Thyroid gland (tissue), 4 donors: Measurements from ENCODE around the gene EHD4. TPM values are rescaled to one million over a fixed set of nuclear protein-coding genes. Genes with fewer than 3 reads are reported as not detected.

ENCODE experiments used
- DNase-seq, 2 donors: peaks; one replicate each; pipeline ENCODE4 v3.0.0-alpha.2; 2019
- H3K27ac ChIP-seq, 3 donors: fragments of 200-600 bp; sonication (generic); 1 replicate in 2 of 3; 2 replicates in 1 of 3; pipeline ENCODE4 v1.5.1; 2016 to 2019; ENCODE audit warnings: mild to moderate bottlenecking in 1 of 3, moderate library complexity in 1 of 3
- H3K27me3 ChIP-seq: fragments of 200-600 bp; sonication (generic); one replicate; pipeline ENCODE4 v1.5.1; 2019
- H3K36me3 ChIP-seq, 2 donors: fragments of 200-600 bp; sonication (generic); one replicate each; pipeline ENCODE4 v1.5.1; 2016 to 2019
- H3K4me1 ChIP-seq, 2 donors: fragments of 200-600 bp; sonication (generic); one replicate each; pipeline ENCODE4 v1.5.1; 2017 to 2019
- H3K4me3 ChIP-seq, 3 donors: fragments of 200-600 bp; sonication (generic); replicated peaks in 1 of 3; 1 replicate in 2 of 3; 2 replicates in 1 of 3; pipeline ENCODE4 v1.5.1; 2016; ENCODE audit warnings: mild to moderate bottlenecking in 1 of 3
- H3K9me3 ChIP-seq: fragments of 200-600 bp; sonication (generic); one replicate; pipeline ENCODE4 v1.5.1; 2017
- POLR2A ChIP-seq, 2 donors: fragments of 450-650 bp; IDR thresholded peaks; one replicate each; pipeline ENCODE4 v1.6.1; 2017; ENCODE audit warnings: antibody characterized with exemption in 2 of 2, mild to moderate bottlenecking in 2 of 2, moderate library complexity in 1 of 2
- WGBS, 2 donors: methylation state at CpG; one replicate each; pipeline ENCODE4 v1.1.5; 2017; 5-methylcytosine and 5-hydroxymethylcytosine counted together
- intact Hi-C: fragments of 100-400 bp; cut with DNase I; formaldehyde crosslinking; loops from one replicate; pipeline ENCODE4 v1.15.1; 2023
- total RNA-seq, 4 donors: library from RNA; depleted of rRNA; stranded (reverse); fragments of >200 nt; gene quantifications; one replicate each; pipeline ENCODE4 v1.2.3, GENCODE V29; 2016
- TF ChIP-seq, protein P1 (sequence below), 6 experiments: fragments of 200-600 bp in 3 of 6; fragments of 450-650 bp in 3 of 6; sonication (generic) in 3 of 6; IDR thresholded peaks; one replicate each; pipeline ENCODE4 v1.5.1; 2016 to 2019; ENCODE audit warnings: antibody characterized with exemption in 6 of 6, mild to moderate bottlenecking in 2 of 6, inconsistent platforms in 1 of 6, moderate library complexity in 1 of 6

EHD4 gene
- total RNA-seq, 4 donors from 2014 or later, result 29.7 to 66.7 (median 37.9) TPM

DNA sequence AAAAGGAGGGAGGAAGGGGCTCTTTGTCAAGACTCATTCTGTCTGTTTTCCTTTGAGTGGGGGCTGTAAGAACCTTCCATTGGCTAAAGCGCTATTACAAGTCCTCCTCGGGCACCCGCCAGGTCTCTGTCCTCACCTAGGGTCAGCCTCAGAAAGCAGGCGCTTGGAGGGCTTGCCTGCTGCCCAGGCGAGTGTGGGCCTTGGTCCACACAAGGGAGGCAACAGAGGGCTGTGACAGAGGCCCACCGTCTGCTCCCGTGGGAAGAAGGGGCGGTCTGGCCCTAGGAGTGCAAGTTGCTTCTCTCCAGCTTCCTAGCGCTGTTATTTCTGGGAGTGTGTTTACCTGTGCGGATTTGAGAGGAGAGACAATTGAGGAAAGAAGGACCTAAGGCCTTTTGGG lies 24.0 kb upstream of the EHD4 start:
- 85 to 92% methylated on average over 10 of the region's 10 CpGs for WGBS, 2 donors
- Histone ChIP-seq H3K27me3 (no peaks in the 10 kb centered on the region), H3K9me3 (no peaks in the 10 kb centered on the region), H3K4me3 (no peak overlapping the region), H3K36me3 (no peaks in the 10 kb centered on the region), H3K27ac (no peak overlapping the region), H3K4me1 (no peaks in the 10 kb centered on the region)
- no peak for DNase-seq
- intact Hi-C loops, result loop anchor here (10.0 kb wide), 1 partner anchor 138 kb away; no protein-coding TSS in a partner anchor
- TF ChIP-seq, protein P1, sequence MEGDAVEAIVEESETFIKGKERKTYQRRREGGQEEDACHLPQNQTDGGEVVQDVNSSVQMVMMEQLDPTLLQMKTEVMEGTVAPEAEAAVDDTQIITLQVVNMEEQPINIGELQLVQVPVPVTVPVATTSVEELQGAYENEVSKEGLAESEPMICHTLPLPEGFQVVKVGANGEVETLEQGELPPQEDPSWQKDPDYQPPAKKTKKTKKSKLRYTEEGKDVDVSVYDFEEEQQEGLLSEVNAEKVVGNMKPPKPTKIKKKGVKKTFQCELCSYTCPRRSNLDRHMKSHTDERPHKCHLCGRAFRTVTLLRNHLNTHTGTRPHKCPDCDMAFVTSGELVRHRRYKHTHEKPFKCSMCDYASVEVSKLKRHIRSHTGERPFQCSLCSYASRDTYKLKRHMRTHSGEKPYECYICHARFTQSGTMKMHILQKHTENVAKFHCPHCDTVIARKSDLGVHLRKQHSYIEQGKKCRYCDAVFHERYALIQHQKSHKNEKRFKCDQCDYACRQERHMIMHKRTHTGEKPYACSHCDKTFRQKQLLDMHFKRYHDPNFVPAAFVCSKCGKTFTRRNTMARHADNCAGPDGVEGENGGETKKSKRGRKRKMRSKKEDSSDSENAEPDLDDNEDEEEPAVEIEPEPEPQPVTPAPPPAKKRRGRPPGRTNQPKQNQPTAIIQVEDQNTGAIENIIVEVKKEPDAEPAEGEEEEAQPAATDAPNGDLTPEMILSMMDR (IDR thresholded peaks at IDR 0.05), result no peak
- no peak for TF ChIP-seq POLR2A (IDR thresholded peaks at IDR 0.05)

DNA sequence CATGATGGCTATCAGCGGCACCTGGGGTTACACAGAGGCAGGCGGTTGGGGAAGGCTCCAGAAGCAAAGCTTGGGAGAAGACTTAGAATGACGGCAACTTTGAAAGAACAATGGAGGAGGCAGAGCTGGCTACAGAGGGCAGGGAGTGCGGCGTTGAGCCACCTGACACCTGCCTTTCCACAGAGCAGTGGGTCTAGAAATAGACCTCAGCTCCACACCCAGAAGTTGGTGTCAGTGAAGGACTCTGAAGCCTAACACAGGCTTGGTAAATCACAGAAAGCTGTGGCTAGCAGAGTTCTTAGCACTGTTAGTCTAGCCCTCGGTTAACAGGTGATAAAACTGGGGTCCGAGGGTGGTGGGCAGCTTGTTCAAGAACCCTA lies 23.1 kb upstream of the EHD4 start:
- no peak for DNase-seq
- TF ChIP-seq, protein P1 (IDR thresholded peaks at IDR 0.05), result no peak
- no peak for TF ChIP-seq POLR2A (IDR thresholded peaks at IDR 0.05)
- H3K4me1 ChIP-seq, result no peaks in the 10 kb centered on the region
- no peak overlapping the region for H3K27ac ChIP-seq
- WGBS, 2 donors, result 95 to 97% methylated on average over 7 of the region's 7 CpGs
- no peaks in the 10 kb centered on the region for H3K9me3 ChIP-seq
- no peaks in the 10 kb centered on the region for H3K27me3 ChIP-seq
- intact Hi-C loops, result loop anchor here (10.0 kb wide), 1 partner anchor 139 kb away; no protein-coding TSS in a partner anchor
- no peak overlapping the region for H3K4me3 ChIP-seq
- no peaks in the 10 kb centered on the region for H3K36me3 ChIP-seq

DNA sequence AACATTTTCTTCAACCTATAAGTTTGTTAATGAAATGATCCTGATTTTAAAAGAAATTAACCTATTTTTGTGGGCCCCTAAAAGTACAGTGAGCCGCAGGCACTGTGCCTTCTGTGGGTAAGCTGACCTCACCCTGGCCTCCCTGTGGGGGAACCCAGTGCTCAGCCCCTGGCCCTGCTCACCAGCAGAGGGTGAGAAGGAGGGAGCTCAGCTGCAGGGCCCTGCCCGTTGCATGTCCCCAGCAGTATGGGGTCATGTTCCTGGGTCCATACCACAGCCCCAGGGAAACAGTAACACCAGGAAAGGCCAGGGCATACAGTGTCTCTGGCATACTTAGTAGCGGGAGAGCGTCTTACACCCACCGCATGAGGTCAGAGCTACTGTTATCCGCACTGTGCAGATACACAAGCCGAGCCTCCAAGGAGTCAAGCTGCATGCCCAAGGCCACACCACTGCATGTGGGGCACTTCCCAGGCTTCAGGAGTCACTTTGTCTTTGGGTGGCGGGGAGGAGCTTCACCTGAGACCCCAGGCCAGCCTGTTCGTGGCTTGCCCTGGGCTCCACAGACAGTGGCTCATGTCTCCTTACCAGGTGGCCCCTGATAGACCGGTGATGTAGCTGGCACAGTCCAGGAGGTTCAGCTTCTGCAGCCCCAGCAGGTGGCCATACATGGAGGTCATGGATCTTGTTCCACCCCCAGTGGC lies 22.6 kb upstream of the EHD4 start:
- intact Hi-C loops, result loop anchor here (10.0 kb wide), 1 partner anchor 140 kb away; no protein-coding TSS in a partner anchor
- Histone ChIP-seq H3K27ac (no peak overlapping the region), H3K9me3 (no peaks in the 10 kb centered on the region), H3K27me3 (no peaks in the 10 kb centered on the region), H3K4me3 (no peak overlapping the region), H3K4me1 (no peaks in the 10 kb centered on the region), H3K36me3 (no peaks in the 10 kb centered on the region)
- DNase-seq, result no peak
- 87 to 94% methylated on average over 9 of the region's 10 CpGs for WGBS, 2 donors
- TF ChIP-seq POLR2A (IDR thresholded peaks at IDR 0.05), result no peak
- TF ChIP-seq, protein P1 (IDR thresholded peaks at IDR 0.05), result no peak

DNA sequence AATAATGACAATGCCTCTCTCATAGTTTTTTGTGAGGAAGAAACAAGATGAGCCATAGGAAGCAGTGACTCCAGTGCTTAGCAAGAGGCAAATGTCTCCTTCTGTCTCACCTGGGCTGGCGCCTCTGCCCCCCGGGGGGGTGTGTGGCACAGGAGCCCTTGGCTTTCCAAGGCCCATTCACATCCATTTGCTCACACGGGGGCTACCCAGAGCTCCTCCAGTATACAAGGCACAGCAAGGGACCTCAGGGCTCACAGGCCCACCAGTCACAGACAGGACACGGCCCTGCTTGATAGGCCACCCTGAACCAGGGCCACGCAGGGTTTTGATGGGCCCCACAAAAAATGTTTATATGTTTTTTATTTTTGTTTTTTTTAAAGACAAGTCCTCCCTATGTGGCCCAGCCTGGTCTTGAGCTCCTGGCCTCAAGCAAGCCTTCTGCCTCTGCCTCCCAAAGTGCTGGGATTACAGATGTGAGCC lies 21.9 kb upstream of the EHD4 start:
- Histone ChIP-seq H3K27me3 (no peaks in the 10 kb centered on the region), H3K36me3 (no peaks in the 10 kb centered on the region), H3K27ac (no peak overlapping the region), H3K4me3 (no peak overlapping the region), H3K9me3 (no peaks in the 10 kb centered on the region), H3K4me1 (no peaks in the 10 kb centered on the region)
- intact Hi-C loops, result loop anchor here (10.0 kb wide), 1 partner anchor 141 kb away; no protein-coding TSS in a partner anchor
- no peak for TF ChIP-seq POLR2A (IDR thresholded peaks at IDR 0.05)
- TF ChIP-seq, protein P1 (IDR thresholded peaks at IDR 0.05), result no peak
- 78 to 84% methylated on average over 5 of the region's 5 CpGs for WGBS, 2 donors
- DNase-seq, result no peak

DNA sequence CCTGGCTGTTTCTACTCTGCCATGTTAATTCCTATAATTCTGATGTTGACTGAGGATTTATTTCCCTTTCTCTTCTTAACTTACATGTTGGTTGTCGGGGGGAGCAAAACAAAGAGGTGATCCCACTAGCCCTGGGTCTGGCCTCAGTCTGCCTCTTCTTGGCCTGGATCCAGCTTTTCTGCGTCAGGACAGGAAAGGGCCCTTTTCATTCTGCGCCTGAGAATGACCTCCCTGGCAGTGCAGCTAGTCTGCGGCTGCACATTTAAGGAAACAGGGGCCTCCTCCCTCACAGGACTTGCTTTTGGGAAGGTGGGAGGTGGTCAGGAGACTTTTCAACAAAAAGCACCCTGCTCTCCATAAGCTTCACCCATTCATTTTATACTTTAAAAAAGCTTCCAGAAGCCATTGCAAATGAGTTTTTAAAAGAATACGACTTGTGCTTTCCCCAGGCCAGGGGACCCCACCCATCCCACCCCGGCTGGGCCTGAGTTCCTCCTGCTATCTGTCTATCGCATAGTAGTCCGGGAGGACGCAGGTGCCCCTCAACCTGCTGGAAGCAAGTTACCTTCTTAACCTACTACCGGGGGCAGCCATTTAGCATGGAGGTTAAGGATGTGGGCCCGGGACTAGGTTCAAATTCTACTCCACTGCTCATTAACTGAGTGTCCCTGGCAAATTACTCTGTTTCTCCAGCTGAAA lies 21.3 kb upstream of the EHD4 start:
- Histone ChIP-seq H3K27ac (no peak overlapping the region), H3K36me3 (no peaks in the 10 kb centered on the region), H3K4me1 (no peaks in the 10 kb centered on the region), H3K9me3 (no peaks in the 10 kb centered on the region), H3K27me3 (no peaks in the 10 kb centered on the region), H3K4me3 (no peak overlapping the region)
- 74 to 82% methylated on average over 11 of the region's 11 CpGs for WGBS, 2 donors
- no peak for TF ChIP-seq POLR2A (IDR thresholded peaks at IDR 0.05)
- TF ChIP-seq, protein P1 (IDR thresholded peaks at IDR 0.05), result no peak
- DNase-seq, result no peak
- intact Hi-C loops, result loop anchor here (10.0 kb wide), 1 partner anchor 141 kb away; no protein-coding TSS in a partner anchor
